ENCODE data around the gene SRRM4.

DNA sequence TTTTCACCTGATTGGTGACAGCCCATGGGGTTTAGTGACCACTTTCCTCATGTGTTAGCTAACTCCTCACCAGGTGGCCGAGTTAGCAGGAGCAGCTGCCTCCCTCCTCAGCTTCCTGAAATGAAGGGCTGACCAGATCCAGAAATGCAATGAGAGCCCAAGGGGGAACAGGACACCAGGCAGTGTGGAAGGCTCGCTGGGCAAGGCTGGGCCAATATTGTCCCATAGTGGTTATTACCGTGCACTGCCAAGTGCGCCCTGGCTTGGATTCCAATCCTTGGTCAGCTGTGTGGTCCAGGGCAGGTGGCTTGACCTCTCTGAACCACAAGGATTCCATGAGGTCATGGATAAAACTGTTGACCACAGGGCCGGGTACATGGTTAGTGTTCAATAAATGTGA is 193.7 kb downstream of the SRRM4 start:
- TF ChIP-seq CTCF (IDR thresholded peaks at IDR 0.05; ENCODE audit: insufficient read depth, low read length) (no peak), POLR2AphosphoS5 (IDR thresholded peaks at IDR 0.05; ENCODE audit: low read depth) (no peak)

All from HL-60 (cell line).